ENCODE results near the gene ARHGAP26. TPM values are rescaled to one million over a fixed set of nuclear protein-coding genes. Genes with fewer than 3 reads are reported as not detected.

The ARHGAP26 gene
- total RNA-seq, 1 donor = 7.6 TPM

- TF ChIP-seq CTCF (IDR thresholded peaks at IDR 0.05; ENCODE audit: extremely low read depth, low read depth, low read length) = no peak
- no peaks in the 10 kb centered on the region for H3K9me3 ChIP-seq (ENCODE audit: low read depth, low read length)
- DNase-seq (ENCODE audit: insufficient read length, low spot score, missing footprints) = no peak
- H2AFZ ChIP-seq (ENCODE audit: low read length) = no peak overlapping the region
- no peak overlapping the region for H3K4me2 ChIP-seq (ENCODE audit: insufficient read depth, low read length)
- H3K36me3 ChIP-seq (ENCODE audit: insufficient read depth, low read length) = no peaks in the 10 kb centered on the region
- H4K20me1 ChIP-seq (ENCODE audit: insufficient read depth, low read length) = no peaks in the 10 kb centered on the region
- no peaks in the 10 kb centered on the region for H3K27me3 ChIP-seq (ENCODE audit: insufficient read depth, low read length)
- no peak overlapping the region for H3K27ac ChIP-seq (ENCODE audit: low read depth, low read length)
- H3K4me3 ChIP-seq (ENCODE audit: insufficient read depth, low read length) = no peak overlapping the region
- peaks cover 11% of the 10 kb centered on the region for H3K4me1 ChIP-seq (ENCODE audit: insufficient read depth, low read length)
- no peaks in the 10 kb centered on the region for H3K79me2 ChIP-seq (ENCODE audit: insufficient read depth, low read length)
Measured at GRCh38 chr5:143045062-143045461, 274.9 kb downstream of the ARHGAP26 start.

- DNase-seq (ENCODE audit: insufficient read length, low spot score, missing footprints) = no peak
- Histone ChIP-seq H3K79me2 (ENCODE audit: insufficient read depth, low read length) (no peaks in the 10 kb centered on the region), H3K4me3 (ENCODE audit: insufficient read depth, low read length) (no peak overlapping the region), H3K9me3 (ENCODE audit: low read depth, low read length) (no peaks in the 10 kb centered on the region), H3K36me3 (ENCODE audit: insufficient read depth, low read length) (no peaks in the 10 kb centered on the region), H3K27me3 (ENCODE audit: insufficient read depth, low read length) (no peaks in the 10 kb centered on the region), H3K4me2 (ENCODE audit: insufficient read depth, low read length) (no peak overlapping the region), H4K20me1 (ENCODE audit: insufficient read depth, low read length) (no peaks in the 10 kb centered on the region), H3K27ac (ENCODE audit: low read depth, low read length) (no peak overlapping the region), H2AFZ (ENCODE audit: low read length) (no peak overlapping the region), H3K4me1 (ENCODE audit: insufficient read depth, low read length) (peaks cover 15% of the 10 kb centered on the region)
- TF ChIP-seq CTCF (IDR thresholded peaks at IDR 0.05; ENCODE audit: extremely low read depth, low read depth, low read length) = no peak
Measured at GRCh38 chr5:143046314-143046713, 276.1 kb downstream of the ARHGAP26 start.

- no peaks in the 10 kb centered on the region for H4K20me1 ChIP-seq (ENCODE audit: insufficient read depth, low read length)
- no peak overlapping the region for H3K4me3 ChIP-seq (ENCODE audit: insufficient read depth, low read length)
- DNase-seq (ENCODE audit: insufficient read length, low spot score, missing footprints) = no peak
- no peaks in the 10 kb centered on the region for H3K79me2 ChIP-seq (ENCODE audit: insufficient read depth, low read length)
- H3K4me2 ChIP-seq (ENCODE audit: insufficient read depth, low read length) = no peak overlapping the region
- no peak overlapping the region for H2AFZ ChIP-seq (ENCODE audit: low read length)
- no peak for TF ChIP-seq CTCF (IDR thresholded peaks at IDR 0.05; ENCODE audit: extremely low read depth, low read depth, low read length)
- H3K4me1 ChIP-seq (ENCODE audit: insufficient read depth, low read length) = peaks cover 19% of the 10 kb centered on the region
- no peaks in the 10 kb centered on the region for H3K36me3 ChIP-seq (ENCODE audit: insufficient read depth, low read length)
- no peaks in the 10 kb centered on the region for H3K9me3 ChIP-seq (ENCODE audit: low read depth, low read length)
- no peaks in the 10 kb centered on the region for H3K27me3 ChIP-seq (ENCODE audit: insufficient read depth, low read length)
- no peak overlapping the region for H3K27ac ChIP-seq (ENCODE audit: low read depth, low read length)
Measured at GRCh38 chr5:143047091-143047490, 276.9 kb downstream of the ARHGAP26 start.

GRCh38 chr5:143050183-143050582 lies 280.0 kb downstream of the ARHGAP26 start:
- TF ChIP-seq CTCF (IDR thresholded peaks at IDR 0.05; ENCODE audit: extremely low read depth, low read depth, low read length) = no peak
- Histone ChIP-seq H3K36me3 (ENCODE audit: insufficient read depth, low read length) (no peaks in the 10 kb centered on the region), H2AFZ (ENCODE audit: low read length) (no peak overlapping the region), H3K79me2 (ENCODE audit: insufficient read depth, low read length) (no peaks in the 10 kb centered on the region), H3K4me3 (ENCODE audit: insufficient read depth, low read length) (no peak overlapping the region), H3K4me2 (ENCODE audit: insufficient read depth, low read length) (no peak overlapping the region), H3K9me3 (ENCODE audit: low read depth, low read length) (no peaks in the 10 kb centered on the region), H3K4me1 (ENCODE audit: insufficient read depth, low read length) (peaks cover 30% of the 10 kb centered on the region), H3K27ac (ENCODE audit: low read depth, low read length) (no peak overlapping the region), H3K27me3 (ENCODE audit: insufficient read depth, low read length) (no peaks in the 10 kb centered on the region), H4K20me1 (ENCODE audit: insufficient read depth, low read length) (no peaks in the 10 kb centered on the region)
- DNase-seq (ENCODE audit: insufficient read length, low spot score, missing footprints) = no peak
